HepG2 (cell line): ENCODE measurements around the gene NARS2. TPM values are rescaled to one million over a fixed set of nuclear protein-coding genes. Genes with fewer than 3 reads are reported as not detected.

Experiments
- ARNT2 ChIP-seq: sonication (generic); formaldehyde crosslinking; IDR thresholded peaks from 2 replicates; pipeline ENCODE4 v1.8.0; 2022; ENCODE audit warnings: mild to moderate bottlenecking, low read depth, missing genetic modification reagents, moderate library complexity
- ATF7-NPFF ChIP-seq: sonication (generic); formaldehyde crosslinking; IDR thresholded peaks from 2 replicates; pipeline ENCODE4 v1.8.1; 2023; ENCODE audit warnings: mild to moderate bottlenecking, low read depth, missing genetic modification reagents, moderate library complexity
- GATAD2A ChIP-seq: IDR thresholded peaks from 2 replicates; pipeline ENCODE4 v1.6.1; 2016
- KAT2B ChIP-seq: fragments of 150-350 bp; IDR thresholded peaks from 2 replicates; pipeline ENCODE4 v1.6.1; 2014; ENCODE audit warnings: low read depth, low read length, borderline replicate concordance
- MAFF ChIP-seq: IDR thresholded peaks from 2 replicates; pipeline ENCODE4 v1.6.1; 2011; ENCODE audit warnings: low read depth, low read length, improper control_type of control experiment
- MXI1 ChIP-seq: IDR thresholded peaks from 3 replicates; pipeline ENCODE4 v1.6.1; 2012; ENCODE audit warnings: low read depth, low read length, inconsistent platforms, borderline replicate concordance
- RBFOX2 ChIP-seq: fragments of 200-400 bp; formaldehyde crosslinking; IDR thresholded peaks from 2 replicates; pipeline ENCODE4 v1.6.1; 2017; ENCODE audit warnings: low read depth, mild to moderate bottlenecking, low read length
- SIN3B ChIP-seq: fragments of 150-350 bp; IDR thresholded peaks from 2 replicates; pipeline ENCODE4 v1.6.1; 2014; ENCODE audit warnings: low read length
- SMAD1 ChIP-seq: sonication (generic); formaldehyde crosslinking; IDR thresholded peaks from 2 replicates; pipeline ENCODE4 v1.4.0; 2020; ENCODE audit warnings: missing genetic modification reagents, low read depth, mild to moderate bottlenecking, borderline replicate concordance
- ZFP82 ChIP-seq: sonication (generic); formaldehyde crosslinking; IDR thresholded peaks from 2 replicates; pipeline ENCODE4 v1.5.1; 2020; ENCODE audit warnings: mild to moderate bottlenecking, missing genetic modification reagents, borderline replicate concordance
- ZFX ChIP-seq: sonication (generic); formaldehyde crosslinking; IDR thresholded peaks from 2 replicates; pipeline ENCODE4 v1.4.0; 2020; ENCODE audit warnings: mild to moderate bottlenecking, low read depth, missing genetic modification reagents, moderate library complexity
- ZKSCAN1 ChIP-seq: fragments of 150-350 bp; IDR thresholded peaks from 2 replicates; pipeline ENCODE4 v1.6.1; 2014; ENCODE audit warnings: low read length
- ZNF10 ChIP-seq: sonication (generic); formaldehyde crosslinking; IDR thresholded peaks from 2 replicates; pipeline ENCODE4 v1.4.0; 2020; ENCODE audit warnings: mild to moderate bottlenecking, low read depth, missing genetic modification reagents, borderline replicate concordance
- ZNF331 ChIP-seq: sonication (generic); formaldehyde crosslinking; IDR thresholded peaks from 2 replicates; pipeline ENCODE4 v1.4.0; 2020; ENCODE audit warnings: missing genetic modification reagents
- ZNF569 ChIP-seq: sonication (generic); formaldehyde crosslinking; IDR thresholded peaks from 2 replicates; pipeline ENCODE4 v1.5.0; 2020; ENCODE audit warnings: mild to moderate bottlenecking, missing genetic modification reagents, moderate library complexity, borderline replicate concordance
- ZNF572 ChIP-seq: sonication (generic); formaldehyde crosslinking; IDR thresholded peaks from 2 replicates; pipeline ENCODE4 v1.5.1; 2020; ENCODE audit warnings: mild to moderate bottlenecking, missing genetic modification reagents
- ZSCAN22 ChIP-seq: sonication (generic); formaldehyde crosslinking; IDR thresholded peaks from 2 replicates; pipeline ENCODE4 v1.4.0; 2020; ENCODE audit warnings: mild to moderate bottlenecking, missing genetic modification reagents
- polyA plus RNA-seq, 8 experiments: library from polyadenylated mRNA; depleted of rRNA in 3 of 8; stranded (reverse) in 7 of 8; unstranded in 1 of 8; fragments of >200 nt; fragmentation: Illumina TruSeq in 4 of 8; extraction: Trizol in 4 of 8; gene quantifications; 2 replicates each; pipeline versions ENCODE4 v1.2.1 to v1.2.3, GENCODE V29; 2011 to 2016; ENCODE audit warnings: low read depth in 4 of 8, missing spikeins in 1 of 8, mixed read lengths in 1 of 8; ENCODE audit not compliant: insufficient read depth in 1 of 8
- total RNA-seq, 5 experiments: library from RNA; depleted of rRNA; stranded (reverse); fragments of >200 nt; fragmentation: Illumina TruSeq; extraction: Trizol; gene quantifications; 2 replicates each; pipeline ENCODE4 v1.2.3, GENCODE V29; 2016; ENCODE audit warnings: low read depth in 1 of 5
- TF ChIP-seq, protein P1 (sequence below): sonication (generic); formaldehyde crosslinking; IDR thresholded peaks from 2 replicates; pipeline ENCODE4 v1.8.0; 2022; ENCODE audit warnings: missing genetic modification reagents, mild to moderate bottlenecking, moderate library complexity, borderline replicate concordance
- TF ChIP-seq, protein P2 (sequence below): sonication (generic); formaldehyde crosslinking; IDR thresholded peaks from 2 replicates; pipeline ENCODE4 v1.8.1; 2022; ENCODE audit warnings: mild to moderate bottlenecking, missing genetic modification reagents
- TF ChIP-seq, protein P3 (sequence below): sonication (generic); formaldehyde crosslinking; IDR thresholded peaks from 2 replicates; pipeline ENCODE4 v1.8.1; 2023; ENCODE audit warnings: mild to moderate bottlenecking, inconsistent platforms, moderate library complexity, missing genetic modification reagents, borderline replicate concordance
- TF ChIP-seq, protein P4 (sequence below): sonication (generic); formaldehyde crosslinking; IDR thresholded peaks from 2 replicates; pipeline ENCODE4 v1.5.0; 2020; ENCODE audit warnings: missing genetic modification reagents
- TF ChIP-seq, protein P5 (sequence below): IDR thresholded peaks from 2 replicates; pipeline ENCODE4 v1.6.1; 2016; ENCODE audit warnings: missing biosample characterization, missing genetic modification reagents, low read depth

The NARS2 gene
- total and polyA plus RNA-seq, 2 of the 13 experiments (the other 11 are each of a cell fraction or from before 2014, with no cell fraction given): 45.9 to 65.0 TPM

DNA sequence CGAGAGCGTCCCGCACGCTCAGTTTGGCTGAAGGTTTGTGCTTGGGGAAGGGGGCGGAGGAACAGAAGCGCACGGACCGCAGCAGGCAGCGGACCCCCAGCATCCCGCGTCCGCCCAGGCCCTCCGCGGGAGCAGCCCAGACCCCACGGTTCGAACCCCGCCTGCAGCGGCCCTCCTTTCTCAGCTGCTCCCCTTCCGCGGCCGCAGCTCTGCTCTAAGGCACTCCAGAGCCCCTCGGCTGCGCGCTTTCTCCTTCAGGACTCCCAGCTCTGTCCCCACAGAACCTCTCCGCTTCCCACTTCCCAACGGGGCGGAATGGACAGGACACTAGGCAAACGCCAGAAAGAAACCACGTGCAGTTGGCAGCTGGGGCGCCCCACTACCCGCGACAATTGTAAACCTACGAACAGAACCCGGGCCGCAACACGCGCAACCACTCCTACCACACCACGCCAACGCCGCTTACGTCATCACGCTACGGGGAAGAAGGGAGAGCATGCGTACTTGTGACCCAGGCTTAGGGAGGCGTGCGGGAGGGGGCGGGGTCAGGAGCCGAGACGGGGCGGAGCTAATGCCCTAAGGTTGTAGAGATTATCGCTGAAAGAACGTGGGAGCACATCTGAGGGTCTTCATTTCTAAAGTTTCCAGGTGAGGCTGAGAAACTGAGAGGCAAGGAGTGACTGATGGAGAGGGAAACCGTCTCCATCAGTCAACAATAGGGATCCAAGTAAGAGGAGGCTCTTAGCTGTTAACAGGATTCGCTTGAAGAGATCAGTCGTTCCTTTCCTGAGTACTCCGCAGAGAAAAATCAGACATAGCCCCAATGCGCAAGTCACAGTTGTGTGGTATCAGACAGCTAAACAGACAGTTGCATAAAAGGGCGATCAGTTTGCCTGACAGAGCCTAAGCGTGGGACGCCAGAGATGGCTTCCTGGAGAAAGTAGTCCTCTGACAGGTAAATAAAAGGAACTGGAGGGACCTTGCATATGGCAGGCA is at the start of gene NARS2 (continued):
- TF ChIP-seq ATF7-NPFF (peak; percentile 77), MXI1 (peak; percentile 97; the same call in 2 of the 3 replicates), GATAD2A (CRISPR knock-in tag) (0 out of 2 replicates have a peak, but pooled peaks have one; percentile 13), ZNF10 (CRISPR knock-in tag) (no peak), MAFF (no peak), ZFX (CRISPR knock-in tag) (peak; percentile 89), RBFOX2 (peak; percentile 79), ZKSCAN1 (no peak), KAT2B (no peak), ZSCAN22 (CRISPR knock-in tag) (no peak), ARNT2 (CRISPR knock-in tag) (no peak), SMAD1 (CRISPR knock-in tag) (0 out of 2 replicates have a peak, but pooled peaks have one; percentile 40), ZNF572 (CRISPR knock-in tag) (peak; percentile 76; the same call in 1 of the 2 replicates), ZFP82 (CRISPR knock-in tag) (no peak), ZNF331 (0 out of 2 replicates have a peak, but pooled peaks have one; percentile 15), ZNF569 (no peak), SIN3B (peak; percentile 44; the same call in 1 of the 2 replicates)
- TF ChIP-seq, protein P1, sequence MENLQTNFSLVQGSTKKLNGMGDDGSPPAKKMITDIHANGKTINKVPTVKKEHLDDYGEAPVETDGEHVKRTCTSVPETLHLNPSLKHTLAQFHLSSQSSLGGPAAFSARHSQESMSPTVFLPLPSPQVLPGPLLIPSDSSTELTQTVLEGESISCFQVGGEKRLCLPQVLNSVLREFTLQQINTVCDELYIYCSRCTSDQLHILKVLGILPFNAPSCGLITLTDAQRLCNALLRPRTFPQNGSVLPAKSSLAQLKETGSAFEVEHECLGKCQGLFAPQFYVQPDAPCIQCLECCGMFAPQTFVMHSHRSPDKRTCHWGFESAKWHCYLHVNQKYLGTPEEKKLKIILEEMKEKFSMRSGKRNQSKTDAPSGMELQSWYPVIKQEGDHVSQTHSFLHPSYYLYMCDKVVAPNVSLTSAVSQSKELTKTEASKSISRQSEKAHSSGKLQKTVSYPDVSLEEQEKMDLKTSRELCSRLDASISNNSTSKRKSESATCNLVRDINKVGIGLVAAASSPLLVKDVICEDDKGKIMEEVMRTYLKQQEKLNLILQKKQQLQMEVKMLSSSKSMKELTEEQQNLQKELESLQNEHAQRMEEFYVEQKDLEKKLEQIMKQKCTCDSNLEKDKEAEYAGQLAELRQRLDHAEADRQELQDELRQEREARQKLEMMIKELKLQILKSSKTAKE (CRISPR knock-in tag): 0 out of 2 replicates have a peak, but pooled peaks have one; percentile 35
- TF ChIP-seq, protein P2, sequence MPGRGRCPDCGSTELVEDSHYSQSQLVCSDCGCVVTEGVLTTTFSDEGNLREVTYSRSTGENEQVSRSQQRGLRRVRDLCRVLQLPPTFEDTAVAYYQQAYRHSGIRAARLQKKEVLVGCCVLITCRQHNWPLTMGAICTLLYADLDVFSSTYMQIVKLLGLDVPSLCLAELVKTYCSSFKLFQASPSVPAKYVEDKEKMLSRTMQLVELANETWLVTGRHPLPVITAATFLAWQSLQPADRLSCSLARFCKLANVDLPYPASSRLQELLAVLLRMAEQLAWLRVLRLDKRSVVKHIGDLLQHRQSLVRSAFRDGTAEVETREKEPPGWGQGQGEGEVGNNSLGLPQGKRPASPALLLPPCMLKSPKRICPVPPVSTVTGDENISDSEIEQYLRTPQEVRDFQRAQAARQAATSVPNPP (CRISPR knock-in tag): peak; percentile 70; the same call in 1 of the 2 replicates
- TF ChIP-seq, protein P3, sequence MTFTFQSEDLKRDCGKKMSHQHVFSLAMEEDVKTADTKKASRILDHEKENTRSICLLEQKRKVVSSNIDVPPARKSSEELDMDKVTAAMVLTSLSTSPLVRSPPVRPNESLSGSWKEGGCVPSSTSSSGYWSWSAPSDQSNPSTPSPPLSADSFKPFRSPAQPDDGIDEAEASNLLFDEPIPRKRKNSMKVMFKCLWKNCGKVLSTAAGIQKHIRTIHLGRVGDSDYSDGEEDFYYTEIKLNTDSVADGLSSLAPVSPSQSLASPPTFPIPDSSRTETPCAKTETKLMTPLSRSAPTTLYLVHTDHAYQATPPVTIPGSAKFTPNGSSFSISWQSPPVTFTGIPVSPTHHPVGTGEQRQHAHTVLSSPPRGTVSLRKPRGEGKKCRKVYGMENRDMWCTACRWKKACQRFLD (CRISPR knock-in tag): no peak
- TF ChIP-seq, protein P4, sequence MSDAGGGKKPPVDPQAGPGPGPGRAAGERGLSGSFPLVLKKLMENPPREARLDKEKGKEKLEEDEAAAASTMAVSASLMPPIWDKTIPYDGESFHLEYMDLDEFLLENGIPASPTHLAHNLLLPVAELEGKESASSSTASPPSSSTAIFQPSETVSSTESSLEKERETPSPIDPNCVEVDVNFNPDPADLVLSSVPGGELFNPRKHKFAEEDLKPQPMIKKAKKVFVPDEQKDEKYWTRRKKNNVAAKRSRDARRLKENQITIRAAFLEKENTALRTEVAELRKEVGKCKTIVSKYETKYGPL (CRISPR knock-in tag): 0 out of 2 replicates have a peak, but pooled peaks have one; percentile 71
- TF ChIP-seq, protein P5, sequence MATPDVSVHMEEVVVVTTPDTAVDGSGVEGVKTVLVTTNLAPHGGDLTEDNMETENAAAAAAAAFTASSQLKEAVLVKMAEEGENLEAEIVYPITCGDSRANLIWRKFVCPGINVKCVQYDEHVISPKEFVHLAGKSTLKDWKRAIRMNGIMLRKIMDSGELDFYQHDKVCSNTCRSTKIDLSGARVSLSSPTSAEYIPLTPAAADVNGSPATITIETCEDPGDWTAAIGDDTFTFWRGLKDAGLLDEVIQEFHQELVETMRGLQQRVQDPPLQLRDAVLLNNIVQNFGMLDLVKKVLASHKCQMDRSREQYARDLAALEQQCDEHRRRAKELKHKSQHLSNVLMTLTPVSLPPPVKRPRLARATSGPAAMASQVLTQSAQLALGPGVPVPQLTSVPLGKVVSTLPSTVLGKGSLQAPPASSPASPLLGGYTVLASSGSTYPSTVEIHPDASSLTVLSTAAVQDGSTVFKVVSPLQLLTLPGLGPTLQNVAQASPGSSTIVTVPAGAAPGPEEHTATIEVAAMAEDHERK (CRISPR knock-in tag): peak; percentile 93
